Right lobe of liver (tissue), 6 donors: ENCODE measurements around the gene LMTK2. TPM values are rescaled to one million over a fixed set of nuclear protein-coding genes. Genes with fewer than 3 reads are reported as not detected.

ENCODE experiments used
- ATAC-seq, 4 donors: fragments of 200-7000 bp; cut with Tn5 transposase; one replicate each; pipeline ENCODE4 v1.9.1; 2020; ENCODE audit warnings: mild to moderate bottlenecking in 4 of 4, moderate library complexity in 4 of 4
- DNase-seq, 3 donors: peaks; one replicate each; pipeline ENCODE4 v3.0.0-alpha.2; 2020
- H3K27ac ChIP-seq, 3 donors: fragments of 200-600 bp; one replicate each; pipeline ENCODE4 v1.8.0; 2022
- H3K27me3 ChIP-seq, 2 donors: fragments of 200-600 bp; one replicate each; pipeline ENCODE4 v1.8.0; 2022
- H3K36me3 ChIP-seq, 4 donors: fragments of 200-600 bp; sonication (generic) in 1 of 4; one replicate each; pipeline versions ENCODE4 v1.5.1 to v1.8.0; 2017 to 2022; ENCODE audit warnings: control low read depth in 1 of 4
- H3K4me1 ChIP-seq, 4 donors: fragments of 200-600 bp; sonication (generic) in 1 of 4; one replicate each; pipeline versions ENCODE4 v1.5.1 to v1.8.0; 2017 to 2022; ENCODE audit warnings: control low read depth in 1 of 4
- H3K4me3 ChIP-seq, 3 donors: fragments of 200-600 bp; one replicate each; pipeline ENCODE4 v1.8.0; 2022
- H3K9me3 ChIP-seq, 4 donors: fragments of 200-600 bp; sonication (generic) in 1 of 4; one replicate each; pipeline versions ENCODE4 v1.5.1 to v1.8.0; 2017 to 2022; ENCODE audit warnings: control low read depth in 1 of 4
- CTCF ChIP-seq, 4 donors: fragments of 200-600 bp in 3 of 4; fragments of 450-650 bp in 1 of 4; IDR thresholded peaks; one replicate each; pipeline versions ENCODE4 v1.5.1 to v1.8.0; 2016 to 2022; ENCODE audit warnings: antibody characterized with exemption in 4 of 4, mild to moderate bottlenecking in 2 of 4
- POLR2A ChIP-seq: fragments of 450-650 bp; IDR thresholded peaks from one replicate; pipeline ENCODE4 v1.6.1; 2017; ENCODE audit warnings: antibody characterized with exemption, mild to moderate bottlenecking
- WGBS: methylation state at CpG from one replicate; pipeline ENCODE4 v1.1.6; 2018; ENCODE audit warnings: low coverage, low lambda C conversion rate; ENCODE audit not compliant: insufficient coverage; ENCODE audit errors: missing lambda C conversion rate; 5-methylcytosine and 5-hydroxymethylcytosine counted together
- intact Hi-C, 2 donors: fragments of 100-400 bp; cut with DNase I; formaldehyde crosslinking; loops; one replicate each; pipeline versions ENCODE4 v1.11.2 to v1.14.1; 2022
- total RNA-seq, 6 experiments: library from RNA; depleted of rRNA in 2 of 6; stranded (reverse); fragments of >200 nt in 2 of 6; fragmentation: NEBNext Ultra II Directional in 3 of 6; extraction: Animal tissue kit (Norgen Biotek cat#: 25700) in 3 of 6; gene quantifications; one replicate each; pipeline versions ENCODE4 v1.1.0 to v1.2.4, GENCODE V29; 2016 to 2023
- donor health status: DM: no; HTN: yes; CAD: no.
- donor health status: DM: no; HTN: no; CAD: no.
- donor health status: DM: no; HTN: no; CAD: no.
- donor health status: DM: no; HTN: yes; CAD: no.
- donor health status: DM: no; HTN: yes; CAD: no.

The LMTK2 gene
- total RNA-seq, 6 experiments from 2014 or later, result 9.4 to 16.7 (median 13.9) TPM

DNA sequence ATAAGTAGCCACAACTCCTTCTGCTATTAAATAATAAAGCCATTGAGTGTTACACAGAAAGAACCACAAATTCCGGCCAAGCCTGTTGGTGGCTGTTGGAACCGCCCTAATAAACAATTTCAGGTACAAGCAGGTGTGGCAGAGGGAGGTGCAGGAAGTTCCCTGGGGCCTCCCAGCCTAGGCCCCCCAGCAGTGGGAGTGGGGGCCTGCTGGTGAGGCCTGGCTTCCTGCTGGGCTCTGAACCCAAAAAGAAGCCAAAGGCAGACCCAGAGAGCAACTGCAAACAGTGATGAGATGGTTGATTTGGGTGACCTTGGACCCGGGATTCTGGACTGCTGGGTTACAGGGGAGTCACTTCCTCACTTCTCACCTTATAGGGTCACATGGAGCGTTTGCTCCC lies 21.0 kb upstream of the LMTK2 start:
- Histone ChIP-seq H3K4me3 (no peak overlapping the region), H3K36me3 (no peaks in the 10 kb centered on the region), H3K27ac (no peak overlapping the region), H3K27me3 (no peaks in the 10 kb centered on the region), H3K9me3 (no peaks in the 10 kb centered on the region), H3K4me1 (no peaks in the 10 kb centered on the region)
- WGBS, result 44% methylated on average over 3 of the region's 4 CpGs
- intact Hi-C loops, result no loop called here
- ATAC-seq (no peak), DNase-seq (peak in 1 of 3 donors; percentile 31)
- TF ChIP-seq CTCF (IDR thresholded peaks at IDR 0.05), result no peak
- no peak for TF ChIP-seq POLR2A

DNA sequence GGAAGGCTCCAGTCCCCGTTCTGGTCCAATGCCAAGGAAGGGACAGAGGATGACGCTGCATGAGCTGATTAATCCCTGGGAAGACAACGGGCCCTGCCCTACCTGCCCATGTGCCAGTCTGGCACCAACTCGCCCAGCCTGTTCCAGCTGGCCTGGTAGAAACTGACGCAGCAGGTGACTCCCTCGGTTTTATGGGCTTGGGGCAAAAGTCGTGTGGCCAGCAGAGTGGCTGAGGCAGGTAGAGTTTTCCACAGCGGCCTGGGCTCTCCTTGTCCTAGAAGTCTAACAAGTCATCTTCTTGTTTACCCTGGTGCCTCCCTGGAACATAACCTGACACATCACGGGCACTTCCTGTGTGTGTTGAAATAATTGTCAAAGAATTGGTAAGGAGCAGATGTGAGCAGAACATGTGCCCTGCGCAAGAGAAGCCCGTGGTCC lies 20.4 kb upstream of the LMTK2 start:
- no peaks in the 10 kb centered on the region for H3K9me3 ChIP-seq
- no peaks in the 10 kb centered on the region for H3K27me3 ChIP-seq
- TF ChIP-seq CTCF (IDR thresholded peaks at IDR 0.05), result no peak
- TF ChIP-seq POLR2A, result no peak
- 30% methylated on average over 3 of the region's 11 CpGs for WGBS
- ATAC-seq, result peak; percentile 61 to 95 (median 81)
- H3K4me1 ChIP-seq, result no peaks in the 10 kb centered on the region
- no peak overlapping the region for H3K4me3 ChIP-seq
- peak; percentile 61 to 83 (median 73) for DNase-seq
- intact Hi-C loops, result no loop called here
- no peak overlapping the region for H3K27ac ChIP-seq
- no peaks in the 10 kb centered on the region for H3K36me3 ChIP-seq

GRCh38 chr7:98088109-98088508 lies 18.6 kb upstream of the LMTK2 start:
- no peaks in the 10 kb centered on the region for H3K27me3 ChIP-seq
- intact Hi-C loops, result no loop called here
- no peak overlapping the region for H3K27ac ChIP-seq
- no peak for TF ChIP-seq POLR2A
- TF ChIP-seq CTCF (IDR thresholded peaks at IDR 0.05), result no peak
- no peak overlapping the region for H3K4me3 ChIP-seq
- H3K9me3 ChIP-seq, result no peaks in the 10 kb centered on the region
- no peaks in the 10 kb centered on the region for H3K4me1 ChIP-seq
- 78% methylated on average over 3 of the region's 3 CpGs for WGBS
- no peaks in the 10 kb centered on the region for H3K36me3 ChIP-seq
- ATAC-seq (no peak), DNase-seq (peak in 1 of 3 donors; percentile 12)

DNA sequence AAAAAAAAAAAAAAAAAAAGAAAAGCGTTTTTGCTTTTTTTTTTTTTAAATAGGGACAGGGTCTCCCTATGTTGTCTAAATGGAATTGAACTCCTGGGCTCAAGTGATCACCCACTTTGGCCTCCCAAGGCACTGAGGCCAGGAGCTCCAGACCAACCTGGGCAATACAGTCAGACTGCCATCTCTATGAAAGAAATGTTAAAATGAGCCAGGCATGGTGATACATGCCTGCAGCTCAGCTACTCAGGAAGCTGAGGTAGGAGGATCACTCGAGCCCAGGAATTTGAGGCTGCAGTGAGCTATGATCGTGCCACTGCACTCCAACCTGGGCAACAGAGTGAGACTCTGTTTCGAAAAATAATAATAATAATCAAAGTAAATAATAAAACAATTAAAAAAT lies 16.5 kb upstream of the LMTK2 start:
- peak in 1 of 3 donors; percentile 1 for DNase-seq

More for the DNA sequence above, 16.5 kb upstream of the LMTK2 start:
- no peak overlapping the region for H3K4me3 ChIP-seq
- no peaks in the 10 kb centered on the region for H3K36me3 ChIP-seq
- WGBS, result 44% methylated on average over 4 of the region's 4 CpGs
- no peaks in the 10 kb centered on the region for H3K27me3 ChIP-seq
- H3K27ac ChIP-seq, result no peak overlapping the region
- intact Hi-C loops, result no loop called here
- no peak for ATAC-seq
- H3K9me3 ChIP-seq, result no peaks in the 10 kb centered on the region
- TF ChIP-seq CTCF (IDR thresholded peaks at IDR 0.05) (no peak), POLR2A (no peak)
- H3K4me1 ChIP-seq, result no peaks in the 10 kb centered on the region
